HG02852 (cell line): ENCODE measurements around the gene GPR68.
"Not testable (repeated sequence)": the region's sequence is repeated elsewhere in the genome, so short reads cannot be mapped to it uniquely, and the experiment has no call there.

ENCODE experiments used
- ATAC-seq: cut with Tn5 transposase; IDR thresholded peaks from one replicate; pipeline ENCODE4 v1.9.1; 2021; ENCODE audit warnings: mild to moderate bottlenecking, moderate library complexity; ENCODE audit not compliant: unreplicated experiment

The GPR68 gene

GRCh38 chr14:91254461-91254860, 10.0 kb upstream of the GPR68 start:
- ATAC-seq = no peak

GRCh38 chr14:91253795-91254323, 9.4 kb upstream of the GPR68 start:
- no peak for ATAC-seq

GRCh38 chr14:91252871-91253794, 8.6 kb upstream of the GPR68 start:
- peak; percentile 30 for ATAC-seq

- ATAC-seq = no peak
Observed at GRCh38 chr14:91250912-91251311, 6.4 kb upstream of the GPR68 start.

GRCh38 chr14:91249841-91250616, 5.5 kb upstream of the GPR68 start:
- ATAC-seq = peak; percentile 80

- ATAC-seq = no peak
Observed at GRCh38 chr14:91246051-91246852, 1.7 kb upstream of the GPR68 start.

- not testable (repeated sequence) for ATAC-seq
Observed at GRCh38 chr14:91245616-91246015, 1.1 kb upstream of the GPR68 start.

- ATAC-seq = no peak
Observed at GRCh38 chr14:91245029-91245428, 525 bp upstream of the GPR68 start.

- ATAC-seq = peak; percentile 4
Observed at GRCh38 chr14:91243074-91243471, 1.4 kb downstream of the GPR68 start.

- ATAC-seq = no peak
Observed at GRCh38 chr14:91242635-91243034, 1.9 kb downstream of the GPR68 start.

- peak; percentile 51 for ATAC-seq
Observed at GRCh38 chr14:91241863-91242262, 2.6 kb downstream of the GPR68 start.

- ATAC-seq = no peak
Observed at GRCh38 chr14:91238661-91239060, 5.8 kb downstream of the GPR68 start.

GRCh38 chr14:91238085-91238484, 6.4 kb downstream of the GPR68 start:
- no peak for ATAC-seq

GRCh38 chr14:91237219-91237618, 7.3 kb downstream of the GPR68 start:
- ATAC-seq = no peak

GRCh38 chr14:91235841-91236240, 8.7 kb downstream of the GPR68 start:
- ATAC-seq = no peak

- no peak for ATAC-seq
Observed at GRCh38 chr14:91234791-91235114, 9.8 kb downstream of the GPR68 start.

GRCh38 chr14:91233936-91234790, 10.3 kb downstream of the GPR68 start:
- ATAC-seq = no peak

- no peak for ATAC-seq
Observed at GRCh38 chr14:91232603-91233002, 11.9 kb downstream of the GPR68 start.

- ATAC-seq = no peak
Observed at GRCh38 chr14:91232052-91232451, 12.5 kb downstream of the GPR68 start.

GRCh38 chr14:91231446-91231845, 13.1 kb downstream of the GPR68 start:
- no peak for ATAC-seq
